Heart right ventricle (tissue), 16 donors: ENCODE results near the gene CTNNA1. TPM values are rescaled to one million over a fixed set of nuclear protein-coding genes. Genes with fewer than 3 reads are reported as not detected.
A peak's percentile ranks its signal among the peaks of the same experiment; 100 is the strongest.
"Not testable (repeated sequence)": the region's sequence is repeated elsewhere in the genome, so short reads cannot be mapped to it uniquely, and the experiment has no call there.

Experiments
- ATAC-seq, 8 donors: fragments of 200-7000 bp; cut with Tn5 transposase; one replicate each; pipeline ENCODE4 v1.9.1; 2020; ENCODE audit warnings: mild to moderate bottlenecking in 8 of 8, moderate library complexity in 8 of 8, moderate number of reproducible peaks in 1 of 8
- DNase-seq, 2 donors: peaks; one replicate each; pipeline ENCODE4 v3.0.0-alpha.2; 2020
- H3K27ac ChIP-seq, 10 donors: fragments of 200-600 bp; sonication (generic) in 2 of 10; one replicate each; pipeline versions ENCODE4 v1.5.0 to v1.8.0; 2020 to 2022; ENCODE audit warnings: mild to moderate bottlenecking in 3 of 10
- H3K27me3 ChIP-seq, 7 donors: fragments of 200-600 bp; one replicate each; pipeline ENCODE4 v1.8.0; 2021 to 2022; ENCODE audit warnings: mild to moderate bottlenecking in 2 of 7
- H3K36me3 ChIP-seq, 9 donors: fragments of 200-600 bp; sonication (generic) in 1 of 9; one replicate each; pipeline versions ENCODE4 v1.5.0 to v1.8.0; 2020 to 2022; ENCODE audit warnings: mild to moderate bottlenecking in 2 of 9
- H3K4me1 ChIP-seq, 9 donors: fragments of 200-600 bp; sonication (generic) in 1 of 9; one replicate each; pipeline versions ENCODE4 v1.5.0 to v1.8.0; 2020 to 2022; ENCODE audit warnings: mild to moderate bottlenecking in 4 of 9
- H3K4me3 ChIP-seq, 10 donors: fragments of 200-600 bp; sonication (generic) in 2 of 10; one replicate each; pipeline versions ENCODE4 v1.5.0 to v1.8.0; 2020 to 2022; ENCODE audit warnings: mild to moderate bottlenecking in 7 of 10, moderate library complexity in 2 of 10
- H3K9me3 ChIP-seq, 11 donors: fragments of 200-600 bp in 10 of 11; sonication (generic) in 2 of 11; one replicate each; pipeline versions ENCODE4 v1.5.0 to v1.8.0; 2013 to 2022; ENCODE audit warnings: mild to moderate bottlenecking in 2 of 11, control low read depth in 1 of 11, moderate library complexity in 1 of 11
- WGBS, 2 donors: extraction: QIAGEN DNeasy Blood & Tissue Kit; methylation state at CpG; one replicate each; pipeline ENCODE4 v1.1.7; 2013; ENCODE audit warnings: inconsistent platforms in 1 of 2; 5-methylcytosine and 5-hydroxymethylcytosine counted together
- intact Hi-C, 10 donors: fragments of 100-400 bp; cut with DNase I; formaldehyde crosslinking; loops; one replicate each; pipeline versions ENCODE4 v1.11.1 to v1.14.2; 2022
- polyA plus RNA-seq, 2 donors: library from polyadenylated mRNA; stranded (reverse); fragments of 200-250 nt; gene quantifications; one replicate each; pipeline ENCODE4 v1.2.3, GENCODE V29; 2013
- total RNA-seq, 10 donors: library from RNA; stranded (reverse); fragmentation: NEBNext Ultra II Directional in 3 of 10; extraction: Animal tissue kit (Norgen Biotek cat#: 25700) in 3 of 10; gene quantifications; one replicate each; pipeline versions ENCODE4 v1.2.1 to v1.2.4, GENCODE V29; 2021 to 2023
- TF ChIP-seq, protein P1 (sequence below), 9 donors: fragments of 200-600 bp; sonication (generic) in 2 of 9; IDR thresholded peaks; one replicate each; pipeline versions ENCODE4 v1.5.0 to v1.8.0; 2021 to 2022; ENCODE audit warnings: antibody characterized with exemption in 9 of 9, mild to moderate bottlenecking in 5 of 9, moderate library complexity in 1 of 9
- donor health status: Arrhythmogenic right ventricular cardiomyopathy.
- donor health status: ischemic (EF 13 %, LVEDD 7.1; RV severe dilation, severe dysfunction).
- donor health status: healthy with polysubstance abuse.
- donor health status: DM: no; HTN: yes; CAD: no.
- donor health status: DM: no; HTN: no; CAD: no.
- donor health status: ischemic (EF 25% LVEDD 6.9; RV normal size, moderate dysfunction).
- donor health status: ischemic (EF 25% LVEDD 5.7; RV mildly dilated, moderate dysfunction).
- donor health status: healthy.
- donor health status: DM: yes; HTN: yes; CAD: no.
- donor health status: Ischemic cardiomyopathy.
- donor health status: ischemic (EF 35%, LVEDD 5.7; RV mildly dilated, moderate dysfunction).
- donor health status: nonischemic (EF 11% LVEDD 7.7; RV severe dilation, severe dysfunction).
- donor health status: DM: yes; HTN: yes; CAD: no.
- donor health status: PGD.
- donor health status: ischemic (EF 29% LVEDD 5.4; RV normal size, mild dysfunction).
- donor health status: nonischemic (EF 23%, LVEDD 6.1; RV moderate dilation, normal function).

The CTNNA1 gene
- total and polyA plus RNA-seq, 12 donors, result 128 to 416 (median 379) TPM

DNA sequence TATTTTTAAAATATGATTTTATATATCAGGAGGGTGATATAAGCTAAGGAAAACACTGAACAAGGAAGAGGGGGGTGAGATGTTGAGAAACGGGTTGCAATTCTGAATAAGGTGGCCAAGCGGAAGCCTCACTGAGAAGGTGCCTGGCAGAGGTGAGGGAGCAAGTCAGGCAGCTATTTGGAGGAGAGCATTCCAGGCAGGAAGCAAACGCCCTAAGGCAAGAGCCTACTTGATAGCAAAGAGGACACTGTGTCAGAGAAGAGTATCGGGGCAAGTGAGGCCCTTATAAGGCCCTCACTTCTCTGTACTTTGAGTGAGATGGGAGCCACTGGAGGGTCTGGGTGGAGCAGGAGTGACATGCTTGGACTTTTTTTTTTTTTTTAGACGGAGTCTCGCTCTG lies 8.0 kb upstream of the CTNNA1 start:
- intact Hi-C loops, result no loop called here
- 95 to 98% methylated on average over 6 of the region's 6 CpGs for WGBS, 2 donors

DNA sequence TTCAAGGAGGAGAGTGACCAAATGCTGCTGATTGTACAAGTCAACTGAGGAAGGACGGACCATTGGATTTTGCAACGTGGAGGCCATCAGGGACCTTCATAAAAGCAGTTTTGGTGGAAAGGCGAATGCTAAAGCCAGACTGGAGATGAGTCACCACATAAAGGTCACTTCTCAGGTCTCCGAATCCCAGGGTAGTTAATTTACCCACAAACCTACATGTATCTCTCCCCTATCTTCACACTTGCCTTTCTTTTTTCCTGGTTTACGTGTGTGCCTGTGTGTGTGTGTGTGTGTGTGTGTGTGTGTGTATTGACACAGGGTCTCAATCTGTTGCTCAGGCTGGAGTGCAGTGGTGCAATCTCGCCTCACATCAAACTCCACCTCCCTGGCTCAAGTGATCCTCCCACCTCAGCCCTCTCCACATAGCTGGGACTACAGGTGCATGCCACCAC lies 4.6 kb upstream of the CTNNA1 start:
- Histone ChIP-seq H3K9me3 (no peaks in the 10 kb centered on the region), H3K4me1 (peaks cover 3 to 10% (median 7%) of the 10 kb centered on the region in 9 donors), H3K27ac (no peak overlapping the region), H3K4me3 (no peak overlapping the region), H3K27me3 (no peaks in the 10 kb centered on the region), H3K36me3 (no peaks in the 10 kb centered on the region)
- DNase-seq (no peak), ATAC-seq (peak in 1 of 8 donors; percentile 23)
- 76 to 87% methylated on average over 6 of the region's 6 CpGs for WGBS, 2 donors
- TF ChIP-seq, protein P1, sequence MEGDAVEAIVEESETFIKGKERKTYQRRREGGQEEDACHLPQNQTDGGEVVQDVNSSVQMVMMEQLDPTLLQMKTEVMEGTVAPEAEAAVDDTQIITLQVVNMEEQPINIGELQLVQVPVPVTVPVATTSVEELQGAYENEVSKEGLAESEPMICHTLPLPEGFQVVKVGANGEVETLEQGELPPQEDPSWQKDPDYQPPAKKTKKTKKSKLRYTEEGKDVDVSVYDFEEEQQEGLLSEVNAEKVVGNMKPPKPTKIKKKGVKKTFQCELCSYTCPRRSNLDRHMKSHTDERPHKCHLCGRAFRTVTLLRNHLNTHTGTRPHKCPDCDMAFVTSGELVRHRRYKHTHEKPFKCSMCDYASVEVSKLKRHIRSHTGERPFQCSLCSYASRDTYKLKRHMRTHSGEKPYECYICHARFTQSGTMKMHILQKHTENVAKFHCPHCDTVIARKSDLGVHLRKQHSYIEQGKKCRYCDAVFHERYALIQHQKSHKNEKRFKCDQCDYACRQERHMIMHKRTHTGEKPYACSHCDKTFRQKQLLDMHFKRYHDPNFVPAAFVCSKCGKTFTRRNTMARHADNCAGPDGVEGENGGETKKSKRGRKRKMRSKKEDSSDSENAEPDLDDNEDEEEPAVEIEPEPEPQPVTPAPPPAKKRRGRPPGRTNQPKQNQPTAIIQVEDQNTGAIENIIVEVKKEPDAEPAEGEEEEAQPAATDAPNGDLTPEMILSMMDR (IDR thresholded peaks at IDR 0.05), result no peak
- intact Hi-C loops, result no loop called here

More for the DNA sequence above, 8.0 kb upstream of the CTNNA1 start:
- no peak overlapping the region for H3K27ac ChIP-seq
- H3K9me3 ChIP-seq, result no peaks in the 10 kb centered on the region
- ATAC-seq, result no peak
- TF ChIP-seq, protein P1 (IDR thresholded peaks at IDR 0.05), result no peak
- peaks cover 0 to 17% (median 0%) of the 10 kb centered on the region in 9 donors for H3K4me1 ChIP-seq
- DNase-seq, result no peak
- H3K36me3 ChIP-seq, result no peaks in the 10 kb centered on the region
- no peaks in the 10 kb centered on the region for H3K27me3 ChIP-seq
- no peak overlapping the region for H3K4me3 ChIP-seq

DNA sequence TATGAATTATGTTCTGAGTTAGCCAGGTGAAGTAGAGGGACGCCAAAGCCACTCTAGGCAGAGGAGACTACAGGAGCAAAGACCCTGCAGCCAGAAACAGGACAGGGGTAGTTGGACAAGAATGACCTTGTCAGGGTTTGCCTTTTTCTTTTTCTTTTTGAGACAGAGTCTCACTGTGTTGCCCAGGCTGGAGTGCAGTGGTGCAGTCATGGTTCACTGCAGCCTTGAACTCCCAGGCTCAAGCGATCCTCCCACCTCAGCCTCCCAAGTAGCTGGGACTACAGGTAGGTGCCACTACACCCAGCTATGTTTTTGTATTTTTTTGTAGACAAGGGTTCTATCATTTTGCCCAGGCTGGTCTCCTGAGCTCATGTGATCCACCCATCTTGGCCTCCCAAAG lies 1.9 kb upstream of the CTNNA1 start:
- peaks cover 10 to 31% (median 27%) of the 10 kb centered on the region in 9 donors for H3K4me1 ChIP-seq
- not testable (repeated sequence) for DNase-seq, H3K27ac ChIP-seq, H3K9me3 ChIP-seq, ATAC-seq, H3K4me3 ChIP-seq, H3K27me3 ChIP-seq
- intact Hi-C loops, result loop anchor here in 5 of 10 donors (5.0 to 10.0 kb wide), 7 partner anchors 97 to 513 kb away; partner anchors contain the start of gene HSPA9 (in 2 of the 5)
- peaks cover 0 to 15% (median 0%) of the 10 kb centered on the region in 9 donors for H3K36me3 ChIP-seq
- WGBS, 2 donors, result 92 to 95% methylated on average over 2 of the region's 2 CpGs

DNA sequence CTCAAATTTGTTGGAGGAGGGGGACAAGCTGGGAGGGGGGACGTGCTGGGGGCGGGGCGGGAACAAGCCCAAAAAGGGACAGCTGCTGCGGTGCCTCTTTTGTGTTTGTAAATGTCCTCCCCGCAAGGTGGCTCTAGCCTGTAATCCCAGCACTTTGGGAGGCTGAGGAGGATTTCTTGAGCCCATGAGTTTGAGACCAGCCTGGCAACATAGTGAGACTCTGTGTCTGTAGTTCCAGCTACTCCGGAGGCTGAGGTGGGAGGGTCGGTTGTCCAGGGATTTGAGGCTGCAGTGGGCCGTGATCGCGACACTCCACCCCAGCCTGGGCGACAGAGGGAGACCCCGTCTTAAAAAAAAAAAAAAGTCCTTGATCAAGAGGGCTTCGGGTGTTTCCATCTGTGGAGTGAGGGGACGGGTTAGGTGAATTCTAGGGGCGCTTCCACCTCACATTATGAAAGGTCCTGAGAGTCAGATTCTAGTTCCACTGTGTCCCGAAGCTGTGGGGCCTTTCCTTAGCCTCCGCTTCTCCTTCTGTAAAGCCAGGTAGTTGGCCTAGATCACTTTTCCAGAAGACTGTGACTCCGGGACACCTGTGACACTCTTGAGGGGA lies 779 bp upstream of the CTNNA1 start:
- DNase-seq, result peak in 1 of 2 donors; percentile 21
- intact Hi-C loops, result loop anchor here in 5 of 10 donors (5.0 to 10.0 kb wide), 7 partner anchors 98 to 512 kb away; partner anchors contain the start of gene HSPA9 (in 2 of the 5)
- TF ChIP-seq, protein P1 (IDR thresholded peaks at IDR 0.05), result peak in 4 of 9 donors; percentile 6 to 26 (median 22)
- H3K27me3 ChIP-seq, result no peaks in the 10 kb centered on the region
- peak in 4 of 8 donors; percentile 6 to 25 (median 16) for ATAC-seq
- peak overlapping the region; percentile 44 to 100 (median 98) for H3K4me3 ChIP-seq
- H3K9me3 ChIP-seq, result no peaks in the 10 kb centered on the region
- H3K4me1 ChIP-seq, result peaks cover 10 to 40% (median 37%) of the 10 kb centered on the region in 9 donors
- peak overlapping the region; percentile 96 to 100 (median 100) for H3K27ac ChIP-seq
- peaks cover 0 to 20% (median 0%) of the 10 kb centered on the region in 9 donors for H3K36me3 ChIP-seq
- WGBS, 2 donors, result 27 to 28% methylated on average over 18 of the region's 18 CpGs
